Adipocyte (in vitro differentiated cells): ENCODE measurements around the gene ARRB1.

Experiments used
- DNase-seq: peaks from one replicate; pipeline ENCODE4 v3.0.0-alpha.2; 2015; ENCODE audit warnings: low read depth
- H3K27me3 ChIP-seq: replicated peaks from 2 replicates; pipeline ENCODE4 v1.7.0; 2013; ENCODE audit warnings: mild to moderate bottlenecking, low read length, moderate library complexity; ENCODE audit not compliant: control insufficient read depth, insufficient read depth
- H3K36me3 ChIP-seq: 2 replicates; pipeline ENCODE4 v1.7.0; 2013; ENCODE audit warnings: low read length, mild to moderate bottlenecking, moderate library complexity; ENCODE audit not compliant: control insufficient read depth, insufficient read depth, severe bottlenecking
- H3K4me1 ChIP-seq: 2 replicates; pipeline ENCODE4 v1.7.0; 2013; ENCODE audit warnings: mild to moderate bottlenecking, low read length, moderate library complexity; ENCODE audit not compliant: control insufficient read depth, insufficient read depth
- H3K4me3 ChIP-seq: 2 replicates; pipeline ENCODE4 v1.7.0; 2013; ENCODE audit warnings: mild to moderate bottlenecking, low read length, moderate library complexity
- H3K9ac ChIP-seq: 2 replicates; pipeline ENCODE4 v1.7.0; 2013; ENCODE audit warnings: mild to moderate bottlenecking, low read length, moderate library complexity
- H3K9me3 ChIP-seq: 2 replicates; pipeline ENCODE4 v1.7.0; 2013; ENCODE audit warnings: mild to moderate bottlenecking, low read length, moderate library complexity; ENCODE audit not compliant: control insufficient read depth

Gene ARRB1

GRCh38 chr11:75260396-75261170 lies 90.9 kb downstream of the ARRB1 start:
- Histone ChIP-seq H3K4me1 (peaks cover 5% of the 10 kb centered on the region), H3K4me3 (no peak overlapping the region), H3K36me3 (no peaks in the 10 kb centered on the region), H3K9ac (no peak overlapping the region), H3K9me3 (no peaks in the 10 kb centered on the region), H3K27me3 (peaks cover 22% of the 10 kb centered on the region)
- no peak for DNase-seq

GRCh38 chr11:75254326-75254725 lies 97.1 kb downstream of the ARRB1 start:
- peaks cover 27% of the 10 kb centered on the region for H3K27me3 ChIP-seq
- H3K4me1 ChIP-seq, result no peaks in the 10 kb centered on the region
- peaks cover 25% of the 10 kb centered on the region for H3K9me3 ChIP-seq
- H3K36me3 ChIP-seq, result no peaks in the 10 kb centered on the region
- no peak overlapping the region for H3K9ac ChIP-seq
- DNase-seq, result no peak
- no peak overlapping the region for H3K4me3 ChIP-seq

GRCh38 chr11:75249704-75250103 lies 101.8 kb downstream of the ARRB1 start:
- no peak for DNase-seq
- Histone ChIP-seq H3K4me3 (no peak overlapping the region), H3K36me3 (no peaks in the 10 kb centered on the region), H3K9ac (no peak overlapping the region), H3K9me3 (peaks cover 25% of the 10 kb centered on the region), H3K4me1 (peaks cover 3% of the 10 kb centered on the region), H3K27me3 (peaks cover 54% of the 10 kb centered on the region)

- Histone ChIP-seq H3K27me3 (peaks cover 62% of the 10 kb centered on the region), H3K4me1 (peaks cover 3% of the 10 kb centered on the region), H3K4me3 (no peak overlapping the region), H3K9ac (no peak overlapping the region), H3K36me3 (no peaks in the 10 kb centered on the region), H3K9me3 (peaks cover 18% of the 10 kb centered on the region)
- no peak for DNase-seq
Measured at GRCh38 chr11:75248924-75249256, 102.6 kb downstream of the ARRB1 start.

- peaks cover under 1% of the 10 kb centered on the region for H3K9me3 ChIP-seq
- no peak overlapping the region for H3K4me3 ChIP-seq
- H3K27me3 ChIP-seq, result peaks cover 69% of the 10 kb centered on the region
- no peaks in the 10 kb centered on the region for H3K36me3 ChIP-seq
- H3K9ac ChIP-seq, result no peak overlapping the region
- H3K4me1 ChIP-seq, result peaks cover 3% of the 10 kb centered on the region
- no peak for DNase-seq
Measured at GRCh38 chr11:75246671-75247350, 104.7 kb downstream of the ARRB1 start.

GRCh38 chr11:75246006-75246670 lies 105.3 kb downstream of the ARRB1 start:
- no peaks in the 10 kb centered on the region for H3K36me3 ChIP-seq
- no peaks in the 10 kb centered on the region for H3K9me3 ChIP-seq
- H3K9ac ChIP-seq, result no peak overlapping the region
- no peak for DNase-seq
- no peak overlapping the region for H3K4me3 ChIP-seq
- peaks cover 3% of the 10 kb centered on the region for H3K4me1 ChIP-seq
- peaks cover 63% of the 10 kb centered on the region for H3K27me3 ChIP-seq

- Histone ChIP-seq H3K36me3 (no peaks in the 10 kb centered on the region), H3K4me3 (no peak overlapping the region), H3K9ac (no peak overlapping the region), H3K27me3 (peaks cover 60% of the 10 kb centered on the region), H3K9me3 (no peaks in the 10 kb centered on the region), H3K4me1 (peaks cover 3% of the 10 kb centered on the region)
- DNase-seq, result no peak
Measured at GRCh38 chr11:75245356-75246005, 106.0 kb downstream of the ARRB1 start.

- peaks cover 55% of the 10 kb centered on the region for H3K27me3 ChIP-seq
- no peak overlapping the region for H3K4me3 ChIP-seq
- peaks cover 3% of the 10 kb centered on the region for H3K4me1 ChIP-seq
- no peak for DNase-seq
- H3K9me3 ChIP-seq, result no peaks in the 10 kb centered on the region
- no peak overlapping the region for H3K9ac ChIP-seq
- H3K36me3 ChIP-seq, result no peaks in the 10 kb centered on the region
Measured at GRCh38 chr11:75244052-75244814, 107.2 kb downstream of the ARRB1 start.

GRCh38 chr11:75242722-75243600 lies 108.5 kb downstream of the ARRB1 start:
- H3K4me3 ChIP-seq, result no peak overlapping the region
- H3K36me3 ChIP-seq, result no peaks in the 10 kb centered on the region
- H3K9me3 ChIP-seq, result no peaks in the 10 kb centered on the region
- H3K4me1 ChIP-seq, result no peaks in the 10 kb centered on the region
- peaks cover 64% of the 10 kb centered on the region for H3K27me3 ChIP-seq
- DNase-seq, result no peak
- no peak overlapping the region for H3K9ac ChIP-seq
